ENCODE data around the gene HNRNPUL1. TPM values are rescaled to one million over a fixed set of nuclear protein-coding genes. Genes with fewer than 3 reads are reported as not detected.

Gene HNRNPUL1
- total and polyA plus RNA-seq, 9 of the 15 experiments (the other 6 are each of a cell fraction or from before 2014, with no cell fraction given): 7.3 to 211 (median 85.0) TPM

GRCh38 chr19:41226053-41226873 is 37.9 kb upstream of the HNRNPUL1 start (continued):
- TF ChIP-seq TCF15 (CRISPR knock-in tag; IDR thresholded peaks at IDR 0.05): no peak
- 0 out of 4 replicates have a peak, but pooled peaks of 1 of the 2 experiments have one; percentile 8 for TF ChIP-seq ETV6 (IDR thresholded peaks at IDR 0.05; ENCODE audit: borderline replicate concordance in 1 of 2, low read depth in 2 of 2, low read length in 1 of 2)
- no peak for TF ChIP-seq ETV6 (CRISPR knock-in tag; IDR thresholded peaks at IDR 0.05; ENCODE audit: borderline replicate concordance)
- TF ChIP-seq THAP12 (CRISPR knock-in tag; IDR thresholded peaks at IDR 0.05): 0 out of 2 replicates have a peak, but pooled peaks have one; percentile 19
- peak; percentile 61 for TF ChIP-seq CXXC5 (CRISPR knock-in tag; IDR thresholded peaks at IDR 0.05)
- TF ChIP-seq RFX7 (CRISPR knock-in tag; IDR thresholded peaks at IDR 0.05): no peak
- TF ChIP-seq MTA3 (IDR thresholded peaks at IDR 0.05; ENCODE audit: borderline replicate concordance): 0 out of 2 replicates have a peak, but pooled peaks have one; percentile 13
- TF ChIP-seq PCBP1 (IDR thresholded peaks at IDR 0.05; ENCODE audit: low read depth, low read length, poor library complexity, severe bottlenecking): peak; percentile 52
- TF ChIP-seq ZBTB2 (IDR thresholded peaks at IDR 0.05): peak; percentile 17; the same call in 1 of the 2 replicates
- TF ChIP-seq NFIC (IDR thresholded peaks at IDR 0.05): 0 out of 2 replicates have a peak, but pooled peaks have one; percentile 39
- TF ChIP-seq KDM2B (CRISPR knock-in tag; IDR thresholded peaks at IDR 0.05): no peak
- 0 out of 2 replicates have a peak, but pooled peaks have one; percentile 1 for TF ChIP-seq CBFA2T2 (conservative IDR thresholded peaks at IDR 0.05)
- no peak for TF ChIP-seq SRSF1 (IDR thresholded peaks at IDR 0.05; ENCODE audit: low read depth, low read length)
- TF ChIP-seq IRF9 (tag; IDR thresholded peaks at IDR 0.05): no peak
- TF ChIP-seq ERF (CRISPR knock-in tag; IDR thresholded peaks at IDR 0.05): no peak
- no peak for TF ChIP-seq RAD21 (CRISPR knock-in tag; conservative IDR thresholded peaks at IDR 0.05 in 1 of 2, IDR thresholded peaks at IDR 0.05 in 1 of 2)
- TF ChIP-seq TGIF2 (CRISPR knock-in tag; IDR thresholded peaks at IDR 0.05): no peak
- TF ChIP-seq ZNF282 (CRISPR knock-in tag; IDR thresholded peaks at IDR 0.05): no peak
- TF ChIP-seq CBX1 (IDR thresholded peaks at IDR 0.05; ENCODE audit: low read depth): no peak; the same call in 1 of the 2 replicates
- peak; percentile 10 for TF ChIP-seq TBP (optimal IDR thresholded peaks at IDR 0.05; ENCODE audit: low read depth, low read length)
- peak; percentile 94 for TF ChIP-seq HMGN3 (IDR thresholded peaks at IDR 0.05; ENCODE audit: borderline replicate concordance, extremely low read depth, insufficient read length, low read depth, low read length)
- TF ChIP-seq STAT5A (IDR thresholded peaks at IDR 0.05; ENCODE audit: borderline replicate concordance, low read length): no peak
- TF ChIP-seq POLR2A (conservative IDR thresholded peaks at IDR 0.05): no peak
- TF ChIP-seq BRF1 (IDR thresholded peaks at IDR 0.05; ENCODE audit: borderline replicate concordance, extremely low read depth, insufficient read length): no peak

Data from K562 (cell line).